CD4-positive, alpha-beta T cell treated with Interleukin-12 subunit alpha and Interleukin-12 subunit beta, for 1 hour (primary cell): ENCODE data around the gene KCNK2.

Source experiments
- DNase-seq: peaks from one replicate; pipeline ENCODE4 v3.0.0-alpha.2; 2020

KCNK2 gene

GRCh38 chr1:215101511-215101910, 19.0 kb downstream of the KCNK2 start:
- DNase-seq = no peak

GRCh38 chr1:215104283-215104682, 21.7 kb downstream of the KCNK2 start:
- no peak for DNase-seq

GRCh38 chr1:215106067-215106466, 23.5 kb downstream of the KCNK2 start:
- no peak for DNase-seq

GRCh38 chr1:215109171-215109570, 26.6 kb downstream of the KCNK2 start:
- DNase-seq = no peak

- no peak for DNase-seq
Observed at GRCh38 chr1:215111916-215112315, 29.4 kb downstream of the KCNK2 start.

GRCh38 chr1:215113776-215114153, 31.2 kb downstream of the KCNK2 start:
- DNase-seq = no peak

GRCh38 chr1:215114154-215114933, 31.8 kb downstream of the KCNK2 start:
- no peak for DNase-seq

- no peak for DNase-seq
Observed at GRCh38 chr1:215115760-215116159, 33.2 kb downstream of the KCNK2 start.

- DNase-seq = no peak
Observed at GRCh38 chr1:215118081-215118480, 35.5 kb downstream of the KCNK2 start.

GRCh38 chr1:215119056-215119455, 36.5 kb downstream of the KCNK2 start:
- no peak for DNase-seq

GRCh38 chr1:215119719-215120365, 37.3 kb downstream of the KCNK2 start:
- DNase-seq = no peak

GRCh38 chr1:215128504-215128903, 46.0 kb downstream of the KCNK2 start:
- DNase-seq = no peak

GRCh38 chr1:215131291-215131690, 48.8 kb downstream of the KCNK2 start:
- DNase-seq = no peak

GRCh38 chr1:215132156-215132555, 49.6 kb downstream of the KCNK2 start:
- DNase-seq = no peak

GRCh38 chr1:215133532-215133931, 51.0 kb downstream of the KCNK2 start:
- DNase-seq = no peak

- DNase-seq = no peak
Observed at GRCh38 chr1:215137985-215138384, 55.4 kb downstream of the KCNK2 start.

- DNase-seq = no peak
Observed at GRCh38 chr1:215140135-215140534, 57.6 kb downstream of the KCNK2 start.

GRCh38 chr1:215141460-215141859, 58.9 kb downstream of the KCNK2 start:
- no peak for DNase-seq

GRCh38 chr1:215143497-215143896, 61.0 kb downstream of the KCNK2 start:
- DNase-seq = no peak

GRCh38 chr1:215146240-215146975, 63.9 kb downstream of the KCNK2 start:
- DNase-seq = peak; percentile 1

- no peak for DNase-seq
Observed at GRCh38 chr1:215147024-215147423, 64.5 kb downstream of the KCNK2 start.

GRCh38 chr1:215151841-215152549, 69.5 kb downstream of the KCNK2 start:
- DNase-seq = no peak

GRCh38 chr1:215156232-215156631, 73.7 kb downstream of the KCNK2 start:
- DNase-seq = no peak
